HG03575 (cell line): Measurements from ENCODE around the gene RALGAPA2.

Experiments used
- ATAC-seq: cut with Tn5 transposase; IDR thresholded peaks from one replicate; pipeline ENCODE4 v1.9.1; 2021; ENCODE audit not compliant: unreplicated experiment, insufficient number of reproducible peaks, low FRiP score; ENCODE audit errors: extremely low read depth

RALGAPA2 gene

GRCh38 chr20:20649945-20650344, 62.5 kb downstream of the RALGAPA2 start:
- no peak for ATAC-seq

- no peak for ATAC-seq
These were observed 68.5 kb downstream of the RALGAPA2 start for GRCh38 chr20:20643927-20644326.

GRCh38 chr20:20641783-20642182, 70.7 kb downstream of the RALGAPA2 start:
- ATAC-seq = no peak

GRCh38 chr20:20638878-20639277, 73.6 kb downstream of the RALGAPA2 start:
- no peak for ATAC-seq

DNA sequence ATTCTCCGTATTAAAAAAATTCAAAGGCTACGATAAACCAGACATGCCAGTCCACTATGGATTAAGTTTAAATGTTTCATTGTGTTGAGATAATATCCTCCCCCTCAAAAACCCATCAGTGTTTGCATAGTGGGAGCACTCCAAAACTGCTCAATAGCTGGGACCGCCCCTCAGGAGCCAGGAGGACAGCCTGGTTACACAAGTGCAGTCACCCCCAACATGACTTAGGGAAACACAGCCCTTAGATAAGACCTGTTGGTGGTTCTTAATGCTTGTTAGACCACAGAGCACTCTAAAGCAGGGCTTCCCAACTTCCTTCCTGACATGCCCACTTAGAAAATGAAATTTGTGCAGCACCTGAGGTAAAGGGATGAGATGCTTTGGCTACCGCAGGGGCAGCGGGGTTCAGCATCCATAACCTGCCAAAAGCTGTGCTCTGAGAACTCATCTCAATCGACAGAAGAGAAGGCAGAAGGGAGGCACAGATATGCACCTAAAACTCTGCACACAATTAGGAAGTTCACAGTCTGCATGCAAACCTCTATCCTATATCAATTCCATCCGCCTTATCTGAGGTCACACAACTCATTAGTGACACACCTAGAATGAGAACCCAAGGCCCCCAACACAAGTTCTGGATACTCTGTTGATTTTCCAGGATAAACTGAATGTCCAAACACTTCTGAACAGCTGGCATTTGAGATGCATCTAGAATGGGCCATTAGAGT, 74.3 kb downstream of the RALGAPA2 start:
- ATAC-seq = no peak

DNA sequence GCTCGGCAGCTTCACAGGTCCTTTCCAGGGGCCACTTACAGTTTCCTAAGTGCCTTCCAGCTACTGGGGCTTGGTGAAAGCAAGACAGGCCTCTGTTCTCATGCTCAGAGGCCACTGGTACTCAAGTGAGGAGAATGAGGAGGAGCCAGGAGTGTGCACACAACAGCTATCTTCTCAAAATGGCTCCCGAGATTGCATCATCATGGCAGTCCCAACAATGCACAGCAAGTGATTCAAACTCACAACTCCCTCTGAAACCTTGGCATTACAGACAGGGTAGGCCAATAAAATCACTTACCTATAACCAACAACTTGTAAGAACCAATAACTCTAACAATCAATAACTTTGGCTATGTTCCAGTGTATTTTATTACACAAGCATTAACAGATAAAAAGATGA, 77.4 kb downstream of the RALGAPA2 start:
- ATAC-seq = no peak

DNA sequence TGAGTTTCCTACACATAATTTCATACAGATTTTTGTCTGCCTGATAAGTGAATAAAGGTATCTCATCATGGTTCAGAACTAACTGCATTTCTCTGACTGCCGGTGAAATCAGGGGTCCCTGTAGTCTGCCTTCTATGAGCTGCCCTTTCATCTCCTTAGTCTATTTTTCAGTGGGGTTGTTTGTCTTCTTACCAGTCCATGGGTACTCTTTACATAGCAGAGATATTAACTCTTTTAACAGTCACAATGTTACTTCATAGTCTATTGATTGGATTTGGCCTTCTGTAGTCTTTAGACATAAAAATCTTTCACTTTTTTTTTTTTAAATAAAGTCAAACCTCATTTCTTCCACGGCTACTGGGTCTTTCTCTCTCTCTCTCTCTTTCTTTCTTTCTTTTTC, 79.8 kb downstream of the RALGAPA2 start:
- ATAC-seq = no peak

- ATAC-seq = no peak
These were observed 81.9 kb downstream of the RALGAPA2 start for GRCh38 chr20:20630551-20630950.

DNA sequence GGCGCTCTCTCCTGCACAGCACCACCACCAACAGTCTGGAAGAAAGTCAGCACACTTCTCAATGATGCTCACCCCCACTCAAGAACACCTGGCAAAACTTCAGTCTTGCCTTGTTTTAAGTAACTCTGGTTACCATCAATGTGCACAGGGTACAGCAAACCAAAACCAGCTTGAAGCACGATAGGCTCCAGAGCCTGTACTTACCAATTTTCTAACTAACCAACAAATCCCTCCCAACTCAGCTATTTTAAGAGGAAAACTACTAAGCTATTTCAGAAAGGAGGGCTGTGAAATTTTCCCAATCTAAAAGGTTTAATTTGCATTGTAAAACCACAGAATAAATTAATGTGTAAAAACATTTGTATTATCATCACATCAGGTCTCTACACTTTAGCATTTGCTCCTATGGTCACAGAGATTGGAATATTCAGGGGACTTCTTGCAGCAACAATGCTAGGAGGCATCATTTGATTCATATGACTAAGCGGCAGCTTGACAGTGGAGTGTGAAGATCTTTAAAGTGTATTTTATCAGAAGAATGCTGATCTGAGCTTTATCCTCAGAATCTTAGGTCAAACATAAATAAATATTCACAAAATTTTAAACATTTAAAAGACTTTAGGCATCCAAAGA, 82.8 kb downstream of the RALGAPA2 start:
- no peak for ATAC-seq

GRCh38 chr20:20628314-20628713, 84.1 kb downstream of the RALGAPA2 start:
- ATAC-seq = no peak

DNA sequence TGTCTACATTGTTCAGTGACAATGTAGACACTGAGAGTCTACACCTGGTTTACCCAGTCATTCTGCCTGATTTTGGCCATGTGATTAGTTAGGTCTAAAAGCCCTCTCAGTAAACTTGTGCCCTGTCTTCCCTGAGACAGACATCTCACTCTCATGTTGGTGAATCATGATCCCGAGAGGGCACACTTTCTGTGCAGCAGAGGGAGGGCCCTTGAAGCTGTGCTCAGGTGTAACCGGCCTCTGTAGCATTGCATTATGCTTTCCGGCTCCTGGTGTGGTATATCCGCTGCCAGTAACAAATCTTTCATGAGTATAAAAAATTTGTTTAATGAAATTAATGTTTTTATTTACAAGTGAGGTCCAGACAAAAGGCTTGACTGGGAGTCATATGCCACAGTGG, 85.0 kb downstream of the RALGAPA2 start:
- no peak for ATAC-seq

DNA sequence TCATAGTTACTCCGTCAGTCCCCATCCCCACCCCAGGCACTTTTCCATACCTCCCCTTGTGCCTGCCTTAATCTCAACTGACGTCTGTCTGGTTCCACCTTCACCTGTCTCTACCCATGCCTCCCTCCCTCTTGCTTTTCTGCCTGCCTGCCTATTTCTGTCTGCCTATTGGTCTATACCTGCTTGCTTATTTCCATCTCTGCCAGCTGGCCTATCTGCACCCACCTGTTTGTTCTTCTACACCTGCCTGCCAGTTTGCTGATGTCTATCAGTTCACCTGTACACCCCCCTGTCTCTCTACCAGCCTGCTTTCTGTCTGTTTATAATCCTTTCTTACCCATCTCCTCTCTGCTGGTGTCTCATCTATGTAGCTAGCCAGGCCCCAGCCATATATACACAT, 87.5 kb downstream of the RALGAPA2 start:
- no peak for ATAC-seq

DNA sequence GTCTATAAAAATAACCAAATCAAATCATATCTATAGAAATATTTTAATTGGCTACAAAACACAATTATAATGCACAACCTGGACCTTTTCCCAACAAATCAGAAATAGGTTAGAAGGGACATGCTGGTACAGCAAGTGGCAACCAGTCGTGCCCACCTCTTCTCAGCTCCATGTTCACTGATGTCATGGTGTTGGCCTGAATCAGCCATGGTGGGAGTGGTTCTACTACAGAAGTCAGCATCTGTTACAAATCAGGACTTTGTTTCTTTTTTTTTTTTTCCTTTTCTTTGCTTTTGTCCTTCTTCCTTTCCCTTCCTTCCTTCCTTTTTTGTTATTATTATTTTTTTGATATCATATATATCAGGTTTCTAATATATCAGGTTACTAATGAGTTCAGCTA, 91.2 kb downstream of the RALGAPA2 start:
- ATAC-seq = no peak

- ATAC-seq = no peak
These were observed 98.1 kb downstream of the RALGAPA2 start for GRCh38 chr20:20614391-20614790.

- no peak for ATAC-seq
These were observed 100.2 kb downstream of the RALGAPA2 start for GRCh38 chr20:20612251-20612650.

DNA sequence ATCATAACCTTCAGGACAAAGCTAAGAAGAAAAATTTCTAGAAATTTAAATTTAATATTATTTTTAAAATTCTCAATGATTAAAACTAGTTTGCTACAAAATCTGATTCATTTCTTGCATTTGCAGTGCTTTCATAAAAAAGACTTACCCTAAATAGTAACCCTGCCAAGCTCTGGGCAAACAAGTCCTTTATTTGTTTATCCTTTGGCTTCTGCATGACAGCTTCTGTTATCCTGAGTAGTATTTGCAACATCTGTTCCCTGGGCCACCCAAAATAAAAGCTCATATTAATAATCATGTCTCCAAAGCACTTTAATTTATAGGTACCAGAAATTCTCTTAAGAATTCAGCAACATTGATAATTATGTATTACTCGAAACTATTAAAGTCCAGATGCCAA, 101.3 kb downstream of the RALGAPA2 start:
- ATAC-seq = no peak

- ATAC-seq = no peak
These were observed 102.9 kb downstream of the RALGAPA2 start for GRCh38 chr20:20609522-20609921.

DNA sequence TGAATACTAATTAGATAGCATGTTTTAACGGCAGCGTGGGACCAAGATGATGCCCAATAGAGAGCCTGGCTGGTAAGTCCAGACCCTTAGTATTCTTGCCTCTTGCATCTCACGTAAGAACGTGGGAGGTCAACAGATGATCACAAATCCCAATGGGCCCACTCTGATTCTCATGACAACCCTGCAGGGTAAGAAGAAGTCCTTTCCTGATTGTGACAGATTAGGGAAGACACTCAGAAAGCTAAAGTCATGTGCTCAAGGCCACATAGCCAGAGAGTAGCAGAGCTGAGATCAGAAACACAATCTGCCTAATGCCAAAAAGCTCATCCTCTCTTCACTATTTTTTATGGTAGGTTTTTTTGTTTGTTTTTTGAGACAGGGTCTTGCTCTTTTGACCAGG, 103.8 kb downstream of the RALGAPA2 start:
- no peak for ATAC-seq

GRCh38 chr20:20608041-20608440, 104.4 kb downstream of the RALGAPA2 start:
- ATAC-seq = no peak

DNA sequence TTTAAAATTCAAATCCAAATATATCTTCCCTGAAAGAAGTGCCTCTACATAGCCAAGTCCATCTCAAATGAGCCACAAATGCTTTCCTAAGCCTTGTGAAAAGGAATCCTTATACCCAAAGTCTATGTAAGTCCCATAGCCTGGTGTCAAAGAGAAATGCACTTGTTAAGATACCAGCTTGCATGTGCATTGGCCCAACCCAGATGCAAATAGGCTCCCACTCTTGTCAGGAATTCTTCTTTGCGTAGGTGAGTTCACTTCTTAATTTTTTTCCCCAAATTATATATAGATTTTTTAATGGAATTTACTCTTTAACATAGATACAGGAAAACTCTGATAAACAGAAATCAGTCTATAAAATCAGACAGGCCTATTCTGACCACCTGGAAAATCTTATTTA, 105.6 kb downstream of the RALGAPA2 start:
- no peak for ATAC-seq

DNA sequence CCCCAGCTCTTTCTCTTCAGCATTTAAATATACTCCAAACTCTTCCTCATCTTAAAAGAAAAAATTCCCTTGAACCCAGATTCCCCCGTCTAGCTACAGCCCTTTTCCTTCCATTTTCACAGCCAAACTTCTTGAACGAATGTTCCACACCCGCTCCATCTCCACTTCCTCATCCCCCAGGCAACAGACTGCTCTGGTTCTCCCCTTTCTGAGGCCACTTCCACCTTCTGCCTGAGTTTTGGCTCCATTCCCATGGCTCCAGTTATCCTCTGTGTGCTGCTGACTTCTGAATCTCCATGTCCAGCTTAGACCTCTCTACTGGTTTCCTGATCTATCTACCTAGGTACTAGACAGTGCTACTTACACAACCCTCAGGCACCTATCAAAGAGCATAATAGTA, 106.4 kb downstream of the RALGAPA2 start:
- no peak for ATAC-seq
